Mucosa of stomach (tissue), 1 donor: ENCODE results near the gene TOR4A.

Experiments
- H3K27me3 ChIP-seq: one replicate; pipeline ENCODE4 v1.7.0; 2013; ENCODE audit warnings: mild to moderate bottlenecking, low read length; ENCODE audit not compliant: control insufficient read depth, insufficient read depth
- H3K36me3 ChIP-seq: one replicate; pipeline ENCODE4 v1.7.0; 2013; ENCODE audit warnings: low read length; ENCODE audit not compliant: control insufficient read depth, insufficient read depth
- H3K4me1 ChIP-seq: one replicate; pipeline ENCODE4 v1.7.0; 2013; ENCODE audit warnings: mild to moderate bottlenecking, low read length; ENCODE audit not compliant: control insufficient read depth, insufficient read depth
- H3K4me3 ChIP-seq: one replicate; pipeline ENCODE4 v1.7.0; 2013; ENCODE audit warnings: low read length
- H3K9ac ChIP-seq: one replicate; pipeline ENCODE4 v1.7.0; 2013; ENCODE audit warnings: mild to moderate bottlenecking, low read length, moderate library complexity
- H3K9me3 ChIP-seq: one replicate; pipeline ENCODE4 v1.7.0; 2013; ENCODE audit warnings: mild to moderate bottlenecking, low read length, moderate library complexity; ENCODE audit not compliant: control insufficient read depth
- donor health status: Pancreatic carcinoma.

TOR4A gene

DNA sequence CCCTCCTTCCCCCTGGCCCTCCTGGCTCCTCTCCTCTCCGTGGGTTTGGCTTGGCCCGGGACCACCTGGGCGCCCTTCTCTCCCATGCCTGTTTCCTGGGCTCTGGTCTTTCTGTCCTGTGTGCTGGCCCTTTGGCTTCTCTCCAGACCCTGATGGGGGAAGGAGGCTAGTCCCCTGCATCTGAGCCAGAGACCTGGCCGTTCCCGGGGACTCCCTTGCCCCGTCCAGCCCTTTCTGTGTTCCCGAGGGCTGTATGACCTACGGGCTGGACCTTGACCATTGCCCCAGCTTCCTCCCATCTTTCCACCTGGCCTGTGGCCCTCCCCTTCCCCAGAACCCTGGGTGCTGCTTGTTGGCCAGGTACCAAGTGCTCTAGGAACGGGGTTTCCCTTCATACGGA is 14.0 kb upstream of the TOR4A start:
- Histone ChIP-seq H3K4me3 (no peak overlapping the region), H3K4me1 (peaks cover 8% of the 10 kb centered on the region), H3K36me3 (peaks cover 4% of the 10 kb centered on the region), H3K9me3 (no peaks in the 10 kb centered on the region), H3K27me3 (no peaks in the 10 kb centered on the region), H3K9ac (no peak overlapping the region)

DNA sequence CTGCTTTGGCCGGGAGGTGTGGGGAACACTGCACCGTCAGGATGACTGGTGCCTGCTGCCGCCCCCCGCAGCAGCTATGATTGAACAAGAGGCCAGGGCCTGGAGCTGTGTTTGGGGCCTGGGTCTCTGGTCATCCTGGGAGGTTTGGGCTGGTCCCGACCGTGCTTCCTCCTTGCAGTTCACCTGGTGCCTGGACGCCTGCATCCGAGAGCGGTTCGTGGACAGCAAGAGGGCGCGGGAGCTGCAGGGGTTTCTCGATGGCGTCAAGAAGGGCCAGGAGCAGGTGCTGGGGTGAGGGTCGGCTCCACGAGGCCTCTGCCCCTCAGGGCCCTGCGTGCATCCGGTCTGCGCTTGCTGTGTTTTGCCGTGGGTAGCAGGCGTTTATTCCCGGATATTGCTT is 13.5 kb upstream of the TOR4A start:
- H3K9ac ChIP-seq: no peak overlapping the region
- no peaks in the 10 kb centered on the region for H3K9me3 ChIP-seq
- H3K27me3 ChIP-seq: no peaks in the 10 kb centered on the region
- no peak overlapping the region for H3K4me3 ChIP-seq
- peaks cover 4% of the 10 kb centered on the region for H3K36me3 ChIP-seq
- peaks cover 13% of the 10 kb centered on the region for H3K4me1 ChIP-seq

DNA sequence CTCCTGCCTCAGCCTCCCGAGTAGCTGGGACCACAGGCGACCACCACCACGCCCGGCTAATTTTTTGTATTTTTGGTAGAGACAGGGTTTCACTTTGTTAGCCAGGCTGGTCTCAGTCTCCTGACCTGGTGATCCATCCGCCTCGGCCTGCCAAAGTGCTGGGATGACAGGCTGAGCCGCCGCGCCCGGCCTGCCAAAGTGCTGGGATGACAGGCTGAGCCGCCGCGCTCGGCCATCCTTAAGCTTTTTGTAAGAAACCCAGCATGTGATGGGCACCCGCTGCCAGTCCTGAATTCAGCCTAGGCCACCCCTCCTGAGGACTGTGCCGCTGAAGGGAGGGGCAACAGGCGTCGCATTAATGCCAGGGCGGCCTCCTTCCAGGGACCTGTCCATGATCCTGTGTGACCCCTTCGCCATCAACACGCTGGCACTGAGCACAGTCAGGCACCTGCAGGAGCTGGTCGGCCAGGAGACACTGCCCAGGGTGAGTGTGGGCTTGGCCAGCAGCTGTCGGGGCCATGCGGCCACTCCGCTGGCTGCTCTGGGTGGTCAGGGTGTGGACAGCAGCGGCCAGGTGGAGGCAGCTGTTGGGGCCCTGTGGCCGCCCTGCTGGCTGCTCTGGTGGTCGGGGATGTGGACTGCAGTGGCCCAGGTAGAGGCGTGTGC is 11.9 kb upstream of the TOR4A start:
- no peaks in the 10 kb centered on the region for H3K27me3 ChIP-seq
- H3K4me3 ChIP-seq: no peak overlapping the region
- no peak overlapping the region for H3K9ac ChIP-seq
- no peaks in the 10 kb centered on the region for H3K9me3 ChIP-seq
- H3K4me1 ChIP-seq: peaks cover 22% of the 10 kb centered on the region
- H3K36me3 ChIP-seq: peaks cover 4% of the 10 kb centered on the region

GRCh38 chr9:137266162-137266527 is 11.4 kb upstream of the TOR4A start:
- no peak overlapping the region for H3K9ac ChIP-seq
- H3K4me1 ChIP-seq: peaks cover 22% of the 10 kb centered on the region
- no peak overlapping the region for H3K4me3 ChIP-seq
- peaks cover 4% of the 10 kb centered on the region for H3K36me3 ChIP-seq
- no peaks in the 10 kb centered on the region for H3K9me3 ChIP-seq
- no peaks in the 10 kb centered on the region for H3K27me3 ChIP-seq

DNA sequence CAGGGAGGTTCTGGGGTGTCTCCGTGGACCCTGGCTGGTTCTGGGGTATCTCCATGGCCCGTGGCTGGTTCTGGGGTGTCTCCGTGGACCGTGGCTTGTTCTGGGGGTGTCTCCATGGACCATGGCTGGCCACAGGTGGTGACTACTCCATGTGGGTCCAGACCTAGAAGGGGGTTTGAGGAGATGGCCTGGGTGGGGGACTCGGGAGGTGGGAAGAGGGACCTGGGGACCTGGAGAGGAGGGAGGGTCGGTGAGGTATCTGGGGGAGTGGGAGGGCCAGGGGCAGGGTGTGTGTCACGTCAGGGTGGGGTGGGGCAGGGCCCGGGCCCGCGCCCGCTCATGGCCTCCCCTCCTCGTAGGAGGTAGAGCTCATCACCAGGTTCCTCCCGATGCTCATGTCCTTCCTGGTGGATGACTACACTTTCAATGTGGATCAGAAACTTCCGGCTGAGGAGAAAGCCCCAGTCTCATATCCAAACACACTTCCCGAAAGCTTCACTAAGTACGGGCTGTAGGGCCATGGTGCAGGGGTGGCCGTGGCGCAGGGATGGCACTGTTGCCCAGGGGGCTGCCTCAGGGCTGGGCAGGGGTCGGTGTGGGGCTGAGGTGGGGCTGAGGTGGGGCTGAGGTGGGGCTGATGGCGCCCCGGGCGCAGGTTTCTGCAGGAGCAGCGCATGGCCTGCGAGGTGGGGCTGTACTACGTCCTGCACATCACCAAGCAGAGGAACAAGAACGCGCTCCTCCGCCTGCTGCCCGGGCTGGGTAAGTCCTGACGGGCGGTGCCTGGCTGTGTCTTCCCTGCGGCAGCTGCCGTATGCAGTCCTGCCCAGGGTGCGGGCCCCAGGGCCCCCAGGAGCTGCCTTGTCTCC is 10.7 kb upstream of the TOR4A start:
- H3K4me3 ChIP-seq: no peak overlapping the region
- H3K9ac ChIP-seq: no peak overlapping the region
- peaks cover 5% of the 10 kb centered on the region for H3K36me3 ChIP-seq
- no peaks in the 10 kb centered on the region for H3K27me3 ChIP-seq
- no peaks in the 10 kb centered on the region for H3K9me3 ChIP-seq
- peaks cover 22% of the 10 kb centered on the region for H3K4me1 ChIP-seq

GRCh38 chr9:137267933-137268355 is 9.6 kb upstream of the TOR4A start:
- H3K4me3 ChIP-seq: no peak overlapping the region
- no peaks in the 10 kb centered on the region for H3K9me3 ChIP-seq
- H3K36me3 ChIP-seq: peaks cover 10% of the 10 kb centered on the region
- H3K27me3 ChIP-seq: no peaks in the 10 kb centered on the region
- no peak overlapping the region for H3K9ac ChIP-seq
- peaks cover 22% of the 10 kb centered on the region for H3K4me1 ChIP-seq

GRCh38 chr9:137268538-137269201 is 8.9 kb upstream of the TOR4A start:
- H3K27me3 ChIP-seq: no peaks in the 10 kb centered on the region
- H3K36me3 ChIP-seq: peaks cover 7% of the 10 kb centered on the region
- H3K9ac ChIP-seq: peak overlapping the region; percentile 7
- H3K9me3 ChIP-seq: no peaks in the 10 kb centered on the region
- peaks cover 23% of the 10 kb centered on the region for H3K4me1 ChIP-seq
- H3K4me3 ChIP-seq: no peak overlapping the region

- Histone ChIP-seq H3K4me3 (no peak overlapping the region), H3K9ac (peak overlapping the region; percentile 7), H3K27me3 (no peaks in the 10 kb centered on the region), H3K9me3 (no peaks in the 10 kb centered on the region), H3K4me1 (peaks cover 29% of the 10 kb centered on the region), H3K36me3 (peaks cover 6% of the 10 kb centered on the region)
Observed at GRCh38 chr9:137269231-137269772, 8.2 kb upstream of the TOR4A start.

DNA sequence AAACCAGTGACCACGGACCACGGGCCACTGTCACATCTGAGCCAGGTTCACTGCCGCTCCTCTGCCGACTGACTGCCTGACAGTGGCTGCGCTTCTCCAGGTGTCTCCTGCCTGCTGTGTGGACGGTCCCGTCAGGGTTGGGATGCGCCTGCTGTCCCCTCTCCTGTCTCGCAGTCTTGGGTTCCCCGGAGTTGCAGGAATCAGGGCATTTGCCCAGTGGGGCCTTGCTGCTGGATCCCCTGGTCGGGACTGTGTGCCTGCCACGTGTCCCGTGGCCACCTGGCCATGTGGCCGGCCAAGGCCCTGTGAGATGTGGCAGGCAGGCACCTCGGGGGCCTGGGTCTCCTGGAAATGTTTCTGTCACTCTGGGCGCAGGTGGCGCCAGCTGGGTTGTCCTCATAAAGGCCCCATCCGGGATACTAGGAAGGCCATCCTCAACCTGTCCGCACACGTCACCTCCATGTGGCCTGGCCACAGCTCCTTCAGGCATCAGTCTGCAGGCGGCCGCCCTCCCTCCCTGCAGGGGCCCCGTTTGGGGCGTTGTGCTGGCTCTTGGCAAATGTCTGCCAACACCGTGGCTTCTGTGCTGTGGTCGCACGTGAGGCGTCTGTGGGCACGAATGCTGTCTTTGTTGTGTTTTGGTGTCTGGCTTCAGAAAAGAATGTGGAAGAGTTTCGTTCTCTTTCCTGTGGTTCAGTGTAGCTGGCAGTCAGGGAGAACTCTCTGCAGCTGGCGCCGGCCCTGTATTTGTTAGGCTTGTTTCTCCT is 6.4 kb upstream of the TOR4A start:
- peaks cover 6% of the 10 kb centered on the region for H3K36me3 ChIP-seq

DNA sequence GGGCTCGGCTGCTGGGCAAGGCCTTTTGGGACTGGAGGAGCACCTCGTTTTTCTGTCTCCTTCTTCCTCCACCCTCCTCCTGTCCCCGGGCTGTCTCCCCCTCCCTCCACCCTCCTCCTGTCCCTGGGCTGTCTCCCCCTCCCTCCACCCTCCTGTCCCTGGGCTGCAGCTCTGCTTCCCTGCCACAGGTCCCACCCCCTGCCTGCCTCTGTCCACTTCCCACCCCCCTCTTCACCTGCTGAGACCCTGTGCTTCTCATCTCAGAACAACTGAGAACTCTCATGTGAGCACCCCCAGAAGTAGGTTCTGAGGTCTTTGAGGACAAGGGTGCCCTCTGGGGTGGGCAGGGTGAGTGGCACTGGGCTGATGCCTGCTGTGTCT is 5.8 kb upstream of the TOR4A start:
- no peak overlapping the region for H3K9ac ChIP-seq

More for the DNA sequence above, 6.4 kb upstream of the TOR4A start:
- Histone ChIP-seq H3K4me3 (no peak overlapping the region), H3K9me3 (no peaks in the 10 kb centered on the region), H3K27me3 (no peaks in the 10 kb centered on the region), H3K4me1 (peaks cover 45% of the 10 kb centered on the region), H3K9ac (no peak overlapping the region)

GRCh38 chr9:137272241-137273094 is 5.1 kb upstream of the TOR4A start:
- peaks cover 6% of the 10 kb centered on the region for H3K36me3 ChIP-seq
- no peaks in the 10 kb centered on the region for H3K27me3 ChIP-seq
- H3K9ac ChIP-seq: no peak overlapping the region
- no peak overlapping the region for H3K4me3 ChIP-seq
- peaks cover 58% of the 10 kb centered on the region for H3K4me1 ChIP-seq
- no peaks in the 10 kb centered on the region for H3K9me3 ChIP-seq

More for the DNA sequence above, 5.8 kb upstream of the TOR4A start:
- Histone ChIP-seq H3K4me1 (peaks cover 51% of the 10 kb centered on the region), H3K36me3 (peaks cover 6% of the 10 kb centered on the region), H3K27me3 (no peaks in the 10 kb centered on the region), H3K4me3 (no peak overlapping the region), H3K9me3 (no peaks in the 10 kb centered on the region)
